Right lobe of liver (tissue), 4 donors: ENCODE results near the gene MCC.

Experiments used
- CTCF ChIP-seq, 4 donors: fragments of 200-600 bp in 3 of 4; fragments of 450-650 bp in 1 of 4; IDR thresholded peaks; one replicate each; pipeline versions ENCODE4 v1.5.1 to v1.8.0; 2016 to 2022; ENCODE audit warnings: antibody characterized with exemption in 4 of 4, mild to moderate bottlenecking in 2 of 4
- POLR2A ChIP-seq: fragments of 450-650 bp; IDR thresholded peaks from one replicate; pipeline ENCODE4 v1.6.1; 2017; ENCODE audit warnings: antibody characterized with exemption, mild to moderate bottlenecking
- donor health status: DM: no; HTN: no; CAD: no.
- donor health status: DM: no; HTN: no; CAD: no.
- donor health status: DM: no; HTN: yes; CAD: no.

GRCh38 chr5:113244966-113245365 lies 243.3 kb downstream of the MCC start:
- TF ChIP-seq CTCF (IDR thresholded peaks at IDR 0.05), result no peak
- TF ChIP-seq POLR2A, result no peak
